HEK293 (cell line): ENCODE measurements around the gene ZW10.

Source experiments
- CTCF ChIP-seq: fragments of 450-650 bp; formaldehyde crosslinking; IDR thresholded peaks from 2 replicates; pipeline ENCODE4 v1.5.1; 2016; ENCODE audit warnings: missing biosample characterization, missing genetic modification characterization
- SALL2 ChIP-seq: fragments of 450-650 bp; formaldehyde crosslinking; IDR thresholded peaks from 2 replicates; pipeline ENCODE4 v1.5.0; 2017; ENCODE audit warnings: missing biosample characterization, mild to moderate bottlenecking, missing genetic modification characterization, borderline replicate concordance

DNA sequence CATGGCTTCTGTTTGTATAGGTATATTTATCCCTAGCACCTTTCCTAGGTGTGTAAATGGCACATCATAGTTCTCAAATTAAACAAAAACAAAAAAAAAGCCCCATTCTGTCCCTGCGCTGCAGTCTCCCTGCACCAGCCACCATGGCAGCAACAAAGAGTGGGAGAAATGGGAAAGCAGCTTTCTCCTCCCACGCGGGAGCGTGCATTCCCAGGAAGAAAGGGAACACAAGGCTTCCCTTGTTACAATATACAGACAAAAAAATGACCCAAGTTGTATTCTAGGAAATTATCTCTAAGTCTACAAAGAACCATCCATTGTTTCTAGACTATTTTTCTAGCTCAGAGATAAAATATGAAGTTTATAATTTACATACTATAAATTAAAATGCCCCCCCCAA, 51.3 kb downstream of the ZW10 start:
- no peak for TF ChIP-seq CTCF (tag by site-specific recombination)
- no peak for TF ChIP-seq SALL2 (tag by site-specific recombination)
